ENCODE results near the gene FAM53B. TPM values are rescaled to one million over a fixed set of nuclear protein-coding genes. Genes with fewer than 3 reads are reported as not detected.

FAM53B gene
- total RNA-seq, 1 experiment from 2014 or later: 18.3 TPM

DNA sequence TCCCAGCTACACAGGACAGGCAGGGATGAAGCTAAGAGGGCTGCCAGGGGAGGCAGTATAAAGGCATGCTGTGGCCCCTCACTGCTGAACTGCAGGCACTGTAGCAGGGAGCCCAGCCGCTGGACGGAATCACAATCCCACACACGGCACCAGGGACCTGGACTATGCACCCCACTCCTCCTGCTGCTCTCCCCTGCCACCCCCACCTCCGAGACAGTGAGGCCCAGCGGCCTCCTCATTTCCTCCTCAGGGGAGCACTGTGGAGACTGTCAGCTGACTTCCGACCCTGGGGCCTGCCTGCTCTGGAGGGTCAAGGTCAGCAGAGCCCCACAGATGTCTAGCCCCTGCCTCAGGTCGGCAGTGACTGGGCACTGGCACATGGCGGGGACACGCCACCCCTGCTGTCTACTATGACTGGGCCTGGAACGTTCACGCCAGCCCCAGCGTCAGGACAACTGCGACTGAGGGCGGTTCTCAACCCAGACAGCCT is 92.7 kb downstream of the FAM53B start:
- no peak overlapping the region for H3K27ac ChIP-seq (ENCODE audit: low read depth, low read length, poor library complexity, severe bottlenecking)
- intact Hi-C loops (cut with micrococcal nuclease; ENCODE audit: unreplicated experiment): no loop called here
- ChIA-PET CTCF (no interaction called here), POLR2A (ENCODE audit: low non-redundant PET) (no interaction called here)
- H3K4me1 ChIP-seq (ENCODE audit: insufficient read depth, low read length, poor library complexity, severe bottlenecking): peaks cover 17% of the 10 kb centered on the region
- H3K36me3 ChIP-seq (ENCODE audit: insufficient read depth, low read length, poor library complexity, severe bottlenecking): no peaks in the 10 kb centered on the region
- BruUV-seq (replicated peaks): no TSS peak
- TF ChIP-seq EZH2 (IDR thresholded peaks at IDR 0.05; ENCODE audit: borderline replicate concordance, low read depth, low read length, poor library complexity, severe bottlenecking) (no peak), CTCF (conservative IDR thresholded peaks at IDR 0.05; ENCODE audit: low read depth, low read length) (no peak)
- DNase-seq (ENCODE audit: low spot score): no peak
- H3K9me3 ChIP-seq (ENCODE audit: low read depth, low read length, poor library complexity, severe bottlenecking): no peaks in the 10 kb centered on the region
- no peak overlapping the region for H3K4me3 ChIP-seq (ENCODE audit: low read depth, low read length, poor library complexity, severe bottlenecking)
- no peaks in the 10 kb centered on the region for H3K27me3 ChIP-seq (replicated peaks; ENCODE audit: insufficient read depth, low read depth, low read length, poor library complexity)

- Histone ChIP-seq H3K4me1 (ENCODE audit: insufficient read depth, low read length, poor library complexity, severe bottlenecking) (peaks cover 17% of the 10 kb centered on the region), H3K27me3 (replicated peaks; ENCODE audit: insufficient read depth, low read depth, low read length, poor library complexity) (no peaks in the 10 kb centered on the region), H3K9me3 (ENCODE audit: low read depth, low read length, poor library complexity, severe bottlenecking) (no peaks in the 10 kb centered on the region), H3K36me3 (ENCODE audit: insufficient read depth, low read length, poor library complexity, severe bottlenecking) (no peaks in the 10 kb centered on the region), H3K4me3 (ENCODE audit: low read depth, low read length, poor library complexity, severe bottlenecking) (no peak overlapping the region), H3K27ac (ENCODE audit: low read depth, low read length, poor library complexity, severe bottlenecking) (peak overlapping the region; percentile 16)
- DNase-seq (ENCODE audit: low spot score): no peak
- CTCF ChIA-PET: no interaction called here
- no TSS peak for BruUV-seq (replicated peaks)
- no peak for TF ChIP-seq EZH2 (IDR thresholded peaks at IDR 0.05; ENCODE audit: borderline replicate concordance, low read depth, low read length, poor library complexity, severe bottlenecking)
- TF ChIP-seq CTCF (conservative IDR thresholded peaks at IDR 0.05; ENCODE audit: low read depth, low read length): no peak
- POLR2A ChIA-PET (ENCODE audit: low non-redundant PET): no interaction called here
- intact Hi-C loops (cut with micrococcal nuclease; ENCODE audit: unreplicated experiment): no loop called here
Measured at GRCh38 chr10:124650820-124651401, 93.3 kb downstream of the FAM53B start.

- ChIA-PET POLR2A (ENCODE audit: low non-redundant PET) (no interaction called here), CTCF (no interaction called here)
- no peak for TF ChIP-seq EZH2 (IDR thresholded peaks at IDR 0.05; ENCODE audit: borderline replicate concordance, low read depth, low read length, poor library complexity, severe bottlenecking)
- no peak for TF ChIP-seq CTCF (conservative IDR thresholded peaks at IDR 0.05; ENCODE audit: low read depth, low read length)
- Histone ChIP-seq H3K4me1 (ENCODE audit: insufficient read depth, low read length, poor library complexity, severe bottlenecking) (peaks cover 17% of the 10 kb centered on the region), H3K9me3 (ENCODE audit: low read depth, low read length, poor library complexity, severe bottlenecking) (no peaks in the 10 kb centered on the region), H3K27me3 (replicated peaks; ENCODE audit: insufficient read depth, low read depth, low read length, poor library complexity) (no peaks in the 10 kb centered on the region), H3K27ac (ENCODE audit: low read depth, low read length, poor library complexity, severe bottlenecking) (peak overlapping the region; percentile 16), H3K36me3 (ENCODE audit: insufficient read depth, low read length, poor library complexity, severe bottlenecking) (no peaks in the 10 kb centered on the region), H3K4me3 (ENCODE audit: low read depth, low read length, poor library complexity, severe bottlenecking) (no peak overlapping the region)
- BruUV-seq (replicated peaks): no TSS peak
- intact Hi-C loops (cut with micrococcal nuclease; ENCODE audit: unreplicated experiment): no loop called here
- no peak for DNase-seq (ENCODE audit: low spot score)
Measured at GRCh38 chr10:124650263-124650662, 93.9 kb downstream of the FAM53B start.

All from A673 (cell line).